Measurements from ENCODE around the gene TMEM131L.
"Not testable (repeated sequence)": the region's sequence is repeated elsewhere in the genome, so short reads cannot be mapped to it uniquely, and the experiment has no call there.

Gene TMEM131L

GRCh38 chr4:153466081-153466948 is at the start of gene TMEM131L:
TSS of gene TMEM131L (plus strand) at chr4:153466360. CDS start at chr4:153466398, 38 bp downstream.
- DNase-seq: peak; percentile 96

GRCh38 chr4:153416456-153416855 is 49.7 kb upstream of the TMEM131L start:
- DNase-seq: not testable (repeated sequence)

GRCh38 chr4:153418121-153418520 is 48.0 kb upstream of the TMEM131L start:
- DNase-seq: no peak

- DNase-seq: no peak
Observed at GRCh38 chr4:153418558-153418957, 47.6 kb upstream of the TMEM131L start.

GRCh38 chr4:153419029-153419428 is 47.1 kb upstream of the TMEM131L start:
- no peak for DNase-seq

- no peak for DNase-seq
Observed at GRCh38 chr4:153419673-153420278, 46.4 kb upstream of the TMEM131L start.

GRCh38 chr4:153420361-153420760 is 45.8 kb upstream of the TMEM131L start:
- DNase-seq: peak; percentile 31

- no peak for DNase-seq
Observed at GRCh38 chr4:153421941-153422340, 44.2 kb upstream of the TMEM131L start.

- DNase-seq: no peak
Observed at GRCh38 chr4:153426207-153426885, 39.8 kb upstream of the TMEM131L start.

GRCh38 chr4:153427363-153428071 is 38.6 kb upstream of the TMEM131L start:
- DNase-seq: no peak

GRCh38 chr4:153428941-153429475 is 37.2 kb upstream of the TMEM131L start:
- DNase-seq: no peak

GRCh38 chr4:153432965-153433753 is 33.0 kb upstream of the TMEM131L start:
- peak; percentile 98 for DNase-seq

GRCh38 chr4:153433754-153434105 is 32.4 kb upstream of the TMEM131L start:
- no peak for DNase-seq

GRCh38 chr4:153434190-153434589 is 32.0 kb upstream of the TMEM131L start:
- no peak for DNase-seq

- DNase-seq: peak; percentile 50
Observed at GRCh38 chr4:153438916-153439756, 27.0 kb upstream of the TMEM131L start.

GRCh38 chr4:153439831-153440230 is 26.3 kb upstream of the TMEM131L start:
- DNase-seq: no peak

GRCh38 chr4:153440475-153440874 is 25.7 kb upstream of the TMEM131L start:
- DNase-seq: peak; percentile 61

GRCh38 chr4:153447175-153447905 is 18.8 kb upstream of the TMEM131L start:
- DNase-seq: no peak

GRCh38 chr4:153448003-153448731 is 18.0 kb upstream of the TMEM131L start:
- no peak for DNase-seq

GRCh38 chr4:153449338-153449737 is 16.8 kb upstream of the TMEM131L start:
- DNase-seq: no peak

Data from OCI-M1 (cell line).